B cell (primary cell): ENCODE measurements around the gene GAPT. TPM values are rescaled to one million over a fixed set of nuclear protein-coding genes. Genes with fewer than 3 reads are reported as not detected.

ENCODE experiments used
- ATAC-seq: fragments of 200-7000 bp; cut with Tn5 transposase; one replicate; pipeline ENCODE4 v1.10.0; 2021; ENCODE audit warnings: low read depth, mild to moderate bottlenecking, moderate number of reproducible peaks, moderate library complexity
- CTCF ChIA-PET: fragments of 350-600 bp; sonication (Branson Sonifier 250); formaldehyde crosslinking; loops from one replicate; lab custom pipeline; 2021; ENCODE audit warnings: antibody characterized with exemption, inconsistent platforms; lab: Charles Lee
- POLR2A ChIA-PET: fragments of 350-600 bp; sonication (Branson Sonifier 250); formaldehyde crosslinking; loops from one replicate; lab custom pipeline; 2021; ENCODE audit warnings: antibody characterized with exemption; lab: Charles Lee
- DNase-seq: peaks from one replicate; pipeline ENCODE4 v3.0.0; 2013
- H2AFZ ChIP-seq: 2 replicates; pipeline ENCODE4 v1.6.1; 2012; ENCODE audit warnings: mild to moderate bottlenecking, low read depth, low read length; ENCODE audit not compliant: insufficient read depth, poor library complexity, severe bottlenecking
- H3K27ac ChIP-seq, 2 donors: 1 replicate in 1 of 2; 2 replicates in 1 of 2; pipeline ENCODE4 v1.5.1; 2012 to 2013; ENCODE audit warnings: low read length in 2 of 2, mild to moderate bottlenecking in 2 of 2, moderate library complexity in 1 of 2
- H3K27me3 ChIP-seq, 4 experiments: fragments of 200-600 bp in 1 of 4; sonication (generic) in 1 of 4; replicated peaks in 1 of 4; 1 replicate in 2 of 4; 2 replicates in 2 of 4; pipeline versions ENCODE4 v1.6.1 to v1.7.0; 2013 to 2016; ENCODE audit warnings: low read length in 3 of 4, mild to moderate bottlenecking in 2 of 4, mixed read lengths in 1 of 4, moderate library complexity in 1 of 4; ENCODE audit not compliant: insufficient read depth in 4 of 4, control insufficient read depth in 3 of 4; ENCODE audit errors: control extremely low read depth in 1 of 4
- H3K36me3 ChIP-seq, 2 experiments: replicated peaks in 1 of 2; 1 replicate in 1 of 2; 2 replicates in 1 of 2; pipeline versions ENCODE4 v1.6.1 to v1.7.1; 2013; ENCODE audit warnings: low read length in 1 of 2; ENCODE audit not compliant: insufficient read depth in 2 of 2, control insufficient read depth in 1 of 2; ENCODE audit errors: control extremely low read depth in 1 of 2, extremely low read depth in 1 of 2
- H3K4me1 ChIP-seq, 2 donors: fragments of 200-600 bp in 1 of 2; sonication (generic) in 1 of 2; 1 replicate in 1 of 2; 2 replicates in 1 of 2; pipeline versions ENCODE4 v1.5.1 to v1.6.1; 2013 to 2017; ENCODE audit warnings: low read length in 2 of 2; ENCODE audit not compliant: control insufficient read depth in 2 of 2, insufficient read depth in 2 of 2
- H3K4me2 ChIP-seq: replicated peaks from 2 replicates; pipeline ENCODE3; 2012; ENCODE audit warnings: mild to moderate bottlenecking, low read depth, low read length; ENCODE audit not compliant: poor library complexity, severe bottlenecking
- H3K4me3 ChIP-seq, 5 experiments: fragments of 200-600 bp in 1 of 5; sonication (generic) in 1 of 5; 1 replicate in 3 of 5; 2 replicates in 2 of 5; pipeline versions ENCODE4 v1.5.1 to v1.7.0; 2011 to 2016; ENCODE audit warnings: low read length in 4 of 5, mild to moderate bottlenecking in 4 of 5, low read depth in 2 of 5, control low read depth in 1 of 5, moderate library complexity in 1 of 5; ENCODE audit not compliant: insufficient read depth in 1 of 5; ENCODE audit errors: control extremely low read depth in 1 of 5, extremely low read depth in 1 of 5
- H3K79me2 ChIP-seq: fragments of 200-600 bp; sonication (generic); one replicate; pipeline ENCODE4 v1.6.0; 2016; ENCODE audit warnings: low read length; ENCODE audit not compliant: control insufficient read depth, insufficient read depth
- H3K9ac ChIP-seq: fragments of 200-600 bp; sonication (generic); 2 replicates; pipeline ENCODE4 v1.6.1; 2017; ENCODE audit warnings: mild to moderate bottlenecking, low read length, moderate library complexity
- H3K9me3 ChIP-seq, 3 donors: one replicate each; pipeline versions ENCODE4 v1.6.1 to v1.7.1; 2013; ENCODE audit warnings: low read length in 2 of 3; ENCODE audit not compliant: control insufficient read depth in 2 of 3, insufficient read depth in 1 of 3; ENCODE audit errors: control extremely low read depth in 1 of 3
- H4K20me1 ChIP-seq: 2 replicates; pipeline ENCODE4 v1.6.0; 2012; ENCODE audit warnings: mild to moderate bottlenecking, low read length; ENCODE audit not compliant: insufficient read depth, control insufficient read depth, poor library complexity, severe bottlenecking
- H3K27ac Mint-ChIP-seq: one replicate; pipeline ENCODE4 v1.8.0; 2021; ENCODE audit warnings: mixed read lengths
- H3K27me3 Mint-ChIP-seq: one replicate; pipeline ENCODE4 v1.8.0; 2021; ENCODE audit warnings: mixed read lengths
- H3K4me1 Mint-ChIP-seq: one replicate; pipeline ENCODE4 v1.8.0; 2021; ENCODE audit warnings: mixed read lengths
- H3K4me3 Mint-ChIP-seq: one replicate; pipeline ENCODE4 v1.8.0; 2021; ENCODE audit warnings: mixed read lengths
- H3K9me3 Mint-ChIP-seq: one replicate; pipeline ENCODE4 v1.8.0; 2022; ENCODE audit warnings: mixed read lengths; ENCODE audit not compliant: insufficient read depth
- CTCF ChIP-seq: fragments of 200-600 bp; IDR thresholded peaks from one replicate; pipeline ENCODE4 v1.8.0; 2022; ENCODE audit warnings: antibody characterized with exemption, mild to moderate bottlenecking
- EZH2 ChIP-seq: IDR thresholded peaks from 2 replicates; pipeline ENCODE4 v1.6.1; 2012; ENCODE audit warnings: borderline replicate concordance, low read depth, mild to moderate bottlenecking, moderate library complexity, low read length; ENCODE audit not compliant: insufficient read depth, poor library complexity, severe bottlenecking
- WGBS: methylation state at CpG from one replicate; pipeline ENCODE4 v1.1.5; 2013; ENCODE audit warnings: missing lambda C conversion rate; ENCODE audit not compliant: insufficient coverage; 5-methylcytosine and 5-hydroxymethylcytosine counted together
- intact Hi-C: fragments of 100-400 bp; cut with micrococcal nuclease; formaldehyde crosslinking; loops from one replicate; pipeline ENCODE4 v1.10.0; 2022
- polyA plus RNA-seq: library from polyadenylated mRNA; depleted of rRNA; stranded (reverse); fragments of >200 nt; gene quantifications from 2 replicates; pipeline ENCODE4 v1.2.3, GENCODE V29; 2012
- total RNA-seq, 2 donors: library from RNA; stranded (reverse); fragments of 120-200 nt in 1 of 2; gene quantifications; 1 replicate in 1 of 2; 2 replicates in 1 of 2; pipeline versions ENCODE4 v1.2.3 to v1.2.4, GENCODE V29; 2013 to 2022

Gene GAPT
- total and polyA plus RNA-seq, 2 donors (not counting 1 experiment from before 2014, with no cell fraction given), result 51.3 to 69.0 TPM

- Mint-ChIP-seq H3K4me3 (no peak overlapping the region), H3K4me1 (peaks cover 92% of the 10 kb centered on the region), H3K9me3 (peaks cover 2% of the 10 kb centered on the region), H3K27me3 (no peaks in the 10 kb centered on the region), H3K27ac (peak overlapping the region; percentile 88)
- no peak overlapping the region for H3K9ac ChIP-seq
- ChIA-PET POLR2A (no interaction called here), CTCF (interaction anchor here (0.8 to 1.5 kb wide), 4 partner anchors 19 to 384 kb away, joined by 3 to 4 read pairs (median 4); partner anchors contain the start of gene RAB3C)
- H3K4me3 ChIP-seq, result no peak overlapping the region
- H3K36me3 ChIP-seq, result peaks cover 21 to 48% of the 10 kb centered on the region in 2 experiments
- no peak for ATAC-seq
- intact Hi-C loops, result loop anchor here (10.0 kb wide), 1 partner anchor 1307 kb away; no protein-coding TSS in a partner anchor
- H3K9me3 ChIP-seq, result peaks cover 0 to 8% (median 4%) of the 10 kb centered on the region in 3 donors
- TF ChIP-seq EZH2 (no peak), CTCF (no peak)
- H3K27ac ChIP-seq, result peak overlapping the region; percentile 70 to 75
- peaks cover 75 to 91% of the 10 kb centered on the region in 2 donors for H3K4me1 ChIP-seq
- peak overlapping the region; percentile 65 for H3K4me2 ChIP-seq
- H2AFZ ChIP-seq, result no peak overlapping the region
- H4K20me1 ChIP-seq, result no peaks in the 10 kb centered on the region
- H3K79me2 ChIP-seq, result peaks cover 77% of the 10 kb centered on the region
- DNase-seq, result no peak
- no peaks in the 10 kb centered on the region for H3K27me3 ChIP-seq
Observed at GRCh38 chr5:58497921-58498320, 6.7 kb downstream of the GAPT start.

- no peaks in the 10 kb centered on the region for H3K27me3 Mint-ChIP-seq
- DNase-seq, result no peak
- no peak for ATAC-seq
- peak overlapping the region; percentile 76 for H3K4me3 Mint-ChIP-seq
- no peaks in the 10 kb centered on the region for H3K27me3 ChIP-seq
- peaks cover 92% of the 10 kb centered on the region for H3K4me1 Mint-ChIP-seq
- H2AFZ ChIP-seq, result no peak overlapping the region
- intact Hi-C loops, result loop anchor here (10.0 kb wide), 1 partner anchor 1306 kb away; no protein-coding TSS in a partner anchor
- peaks cover 21 to 46% of the 10 kb centered on the region in 2 experiments for H3K36me3 ChIP-seq
- H3K79me2 ChIP-seq, result peaks cover 77% of the 10 kb centered on the region
- H3K9me3 Mint-ChIP-seq, result peaks cover 2% of the 10 kb centered on the region
- WGBS, result 64% methylated on average over 2 of the region's 2 CpGs
- POLR2A ChIA-PET, result no interaction called here
- TF ChIP-seq CTCF (no peak), EZH2 (no peak)
- H3K27ac ChIP-seq, result peak overlapping the region; percentile 70 to 75
- H3K4me3 ChIP-seq, result no peak overlapping the region
- H3K27ac Mint-ChIP-seq, result peak overlapping the region; percentile 88
- H3K4me2 ChIP-seq, result peak overlapping the region; percentile 65
- no peak overlapping the region for H3K9ac ChIP-seq
- CTCF ChIA-PET, result interaction anchor here (0.8 to 1.6 kb wide), 6 partner anchors 9 to 384 kb away, joined by 3 to 4 read pairs (median 4); partner anchors contain the start of gene RAB3C
- H3K4me1 ChIP-seq, result peaks cover 79 to 91% of the 10 kb centered on the region in 2 donors
- peaks cover 0 to 8% (median 4%) of the 10 kb centered on the region in 3 donors for H3K9me3 ChIP-seq
- H4K20me1 ChIP-seq, result no peaks in the 10 kb centered on the region
Observed at GRCh38 chr5:58498340-58498942, 7.2 kb downstream of the GAPT start.
